NCI-H510A treated with DMSO at 0.1 percent for 48 hours (cell line): ENCODE results near the gene IQCH.
"Not testable (repeated sequence)": the region's sequence is repeated elsewhere in the genome, so short reads cannot be mapped to it uniquely, and the experiment has no call there.

Experiments
- DNase-seq: peaks from one replicate; lab custom pipeline; 2025; lab: John Stamatoyannopoulos, UW

The IQCH gene

GRCh38 chr15:67446449-67446848 lies 191.9 kb downstream of the IQCH start:
- no peak for DNase-seq

- DNase-seq, result not testable (repeated sequence)
Measured at GRCh38 chr15:67448372-67448771, 193.8 kb downstream of the IQCH start.

GRCh38 chr15:67453703-67454102 lies 199.1 kb downstream of the IQCH start:
- not testable (repeated sequence) for DNase-seq

- DNase-seq, result peak; percentile 40
Measured at GRCh38 chr15:67456677-67457529, 202.3 kb downstream of the IQCH start.

GRCh38 chr15:67458331-67459029 lies 203.9 kb downstream of the IQCH start:
- no peak for DNase-seq

- no peak for DNase-seq
Measured at GRCh38 chr15:67460521-67460920, 205.9 kb downstream of the IQCH start.

- no peak for DNase-seq
Measured at GRCh38 chr15:67461735-67462134, 207.1 kb downstream of the IQCH start.

GRCh38 chr15:67462875-67463274 lies 208.3 kb downstream of the IQCH start:
- DNase-seq, result no peak

- DNase-seq, result no peak
Measured at GRCh38 chr15:67463488-67463887, 208.9 kb downstream of the IQCH start.

GRCh38 chr15:67465196-67465952 lies 210.8 kb downstream of the IQCH start:
- DNase-seq, result no peak

- DNase-seq, result no peak
Measured at GRCh38 chr15:67468416-67468815, 213.8 kb downstream of the IQCH start.

GRCh38 chr15:67469680-67470079 lies 215.1 kb downstream of the IQCH start:
- no peak for DNase-seq

GRCh38 chr15:67472957-67473356 lies 218.4 kb downstream of the IQCH start:
- no peak for DNase-seq

- DNase-seq, result no peak
Measured at GRCh38 chr15:67474405-67475110, 220.0 kb downstream of the IQCH start.

GRCh38 chr15:67479781-67480505 lies 225.4 kb downstream of the IQCH start:
- no peak for DNase-seq

- DNase-seq, result no peak
Measured at GRCh38 chr15:67480741-67481140, 226.2 kb downstream of the IQCH start.

- no peak for DNase-seq
Measured at GRCh38 chr15:67481680-67482079, 227.1 kb downstream of the IQCH start.

- DNase-seq, result no peak
Measured at GRCh38 chr15:67495585-67495984, 241.0 kb downstream of the IQCH start.

- peak; percentile 13 for DNase-seq
Measured at GRCh38 chr15:67501177-67501835, 246.7 kb downstream of the IQCH start.

- DNase-seq, result peak; percentile 30
Measured at GRCh38 chr15:67501836-67502461, 247.4 kb downstream of the IQCH start.
